HFFc6 (cell line): Measurements from ENCODE around the gene CRADD. TPM values are rescaled to one million over a fixed set of nuclear protein-coding genes. Genes with fewer than 3 reads are reported as not detected.

Source experiments
- DNase-seq: peaks from one replicate; pipeline ENCODE4 v3.0.0-alpha.2; 2018
- H3K27ac Mint-ChIP-seq: 2 replicates; pipeline ENCODE4 v1.8.0; 2020; ENCODE audit warnings: mild to moderate bottlenecking, mixed read lengths
- H3K27me3 Mint-ChIP-seq: 2 replicates; pipeline ENCODE4 v1.8.0; 2021; ENCODE audit warnings: mild to moderate bottlenecking, moderate library complexity, mixed read lengths; ENCODE audit not compliant: insufficient read depth
- H3K36me3 Mint-ChIP-seq: 2 replicates; pipeline ENCODE4 v1.8.0; 2021; ENCODE audit warnings: low read depth, mixed read lengths
- H3K4me1 Mint-ChIP-seq: 2 replicates; pipeline ENCODE4 v1.8.0; 2020; ENCODE audit warnings: low read depth, mixed read lengths
- H3K4me3 Mint-ChIP-seq: 2 replicates; pipeline ENCODE4 v1.8.0; 2020; ENCODE audit warnings: mild to moderate bottlenecking, moderate library complexity, mixed read lengths
- H3K9me3 Mint-ChIP-seq: 2 replicates; pipeline ENCODE4 v1.8.0; 2020; ENCODE audit warnings: mild to moderate bottlenecking, mixed read lengths
- total RNA-seq, 6 experiments: library from RNA; stranded (reverse); fragmentation: NEBNext Ultra II Directional; extraction: Animal tissue kit (Norgen Biotek cat#: 25700); gene quantifications; 2 replicates in 1 of 6; 3 replicates in 5 of 6; pipeline ENCODE4 v1.2.3, GENCODE V29; 2021
- TF ChIP-seq, protein P1 (sequence below): fragments of 200-600 bp; sonication (generic); IDR thresholded peaks from 2 replicates; pipeline ENCODE4 v1.5.0; 2021; ENCODE audit warnings: antibody characterized with exemption, mild to moderate bottlenecking

Gene CRADD
- total RNA-seq, 6 experiments from 2014 or later = 15.3 to 20.1 (median 17.9) TPM

GRCh38 chr12:93676408-93677194 is 574 bp upstream of the CRADD start:
- no peak for DNase-seq
- Mint-ChIP-seq H3K27ac (peak overlapping the region; percentile 100), H3K4me3 (peak overlapping the region; percentile 97), H3K9me3 (no peaks in the 10 kb centered on the region), H3K27me3 (peaks cover under 1% of the 10 kb centered on the region; the same call in 1 of the 2 replicates), H3K4me1 (peaks cover 35% of the 10 kb centered on the region), H3K36me3 (peaks cover 11% of the 10 kb centered on the region)
- TF ChIP-seq, protein P1, sequence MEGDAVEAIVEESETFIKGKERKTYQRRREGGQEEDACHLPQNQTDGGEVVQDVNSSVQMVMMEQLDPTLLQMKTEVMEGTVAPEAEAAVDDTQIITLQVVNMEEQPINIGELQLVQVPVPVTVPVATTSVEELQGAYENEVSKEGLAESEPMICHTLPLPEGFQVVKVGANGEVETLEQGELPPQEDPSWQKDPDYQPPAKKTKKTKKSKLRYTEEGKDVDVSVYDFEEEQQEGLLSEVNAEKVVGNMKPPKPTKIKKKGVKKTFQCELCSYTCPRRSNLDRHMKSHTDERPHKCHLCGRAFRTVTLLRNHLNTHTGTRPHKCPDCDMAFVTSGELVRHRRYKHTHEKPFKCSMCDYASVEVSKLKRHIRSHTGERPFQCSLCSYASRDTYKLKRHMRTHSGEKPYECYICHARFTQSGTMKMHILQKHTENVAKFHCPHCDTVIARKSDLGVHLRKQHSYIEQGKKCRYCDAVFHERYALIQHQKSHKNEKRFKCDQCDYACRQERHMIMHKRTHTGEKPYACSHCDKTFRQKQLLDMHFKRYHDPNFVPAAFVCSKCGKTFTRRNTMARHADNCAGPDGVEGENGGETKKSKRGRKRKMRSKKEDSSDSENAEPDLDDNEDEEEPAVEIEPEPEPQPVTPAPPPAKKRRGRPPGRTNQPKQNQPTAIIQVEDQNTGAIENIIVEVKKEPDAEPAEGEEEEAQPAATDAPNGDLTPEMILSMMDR = no peak

DNA sequence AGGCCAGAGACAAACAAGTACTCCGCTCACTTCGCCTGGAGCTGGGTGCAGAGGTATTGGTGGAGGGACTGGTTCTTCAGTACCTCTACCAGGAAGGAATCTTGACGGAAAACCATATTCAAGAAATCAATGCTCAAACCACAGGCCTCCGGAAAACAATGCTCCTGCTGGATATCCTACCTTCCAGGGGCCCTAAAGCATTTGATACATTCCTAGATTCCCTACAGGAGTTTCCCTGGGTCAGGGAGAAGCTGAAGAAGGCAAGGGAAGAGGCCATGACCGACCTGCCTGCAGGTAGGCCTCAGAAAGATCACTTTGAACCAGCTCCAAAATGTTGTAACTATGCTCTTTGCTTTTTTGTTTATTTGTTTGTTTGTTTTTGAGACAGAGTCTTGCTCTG is 1.6 kb downstream of the CRADD start:
- no peaks in the 10 kb centered on the region for H3K9me3 Mint-ChIP-seq
- no peak for DNase-seq
- peak overlapping the region; percentile 97 for H3K4me3 Mint-ChIP-seq
- peaks cover 46% of the 10 kb centered on the region for H3K4me1 Mint-ChIP-seq
- H3K36me3 Mint-ChIP-seq = peaks cover 18% of the 10 kb centered on the region
- H3K27me3 Mint-ChIP-seq = peaks cover 2% of the 10 kb centered on the region; the same call in 1 of the 2 replicates
- TF ChIP-seq, protein P1 = no peak
- H3K27ac Mint-ChIP-seq = peak overlapping the region; percentile 100

DNA sequence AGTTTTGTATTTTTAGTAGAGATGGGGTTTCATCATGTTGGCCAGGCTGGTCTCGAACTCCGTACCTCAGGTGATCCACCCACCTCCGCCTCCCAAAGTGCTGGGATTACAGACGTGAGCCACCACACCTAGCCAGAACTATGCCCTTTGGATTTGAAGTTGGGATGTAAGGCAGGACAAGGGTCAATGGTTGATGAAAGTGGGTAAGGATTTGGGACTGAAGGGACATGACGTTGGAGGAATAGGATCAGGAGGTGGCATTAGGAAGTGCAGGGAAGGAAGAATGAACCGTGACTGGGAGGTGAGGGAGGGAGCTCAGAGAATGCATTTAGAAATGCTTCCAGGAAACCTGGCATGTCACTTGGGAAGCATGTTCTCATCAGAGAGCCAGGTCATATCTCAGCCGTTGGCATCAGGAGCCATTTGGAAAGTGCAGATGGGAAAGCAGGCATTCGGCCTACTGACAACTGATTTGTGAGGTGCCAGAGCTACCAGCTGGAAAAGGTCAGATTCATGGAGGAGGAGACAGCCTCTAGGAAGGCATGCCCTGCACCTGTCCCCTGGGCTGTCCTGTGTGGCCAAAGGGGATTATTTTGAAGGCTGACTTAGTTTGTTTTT is 2.2 kb downstream of the CRADD start:
- peaks cover 18% of the 10 kb centered on the region for H3K36me3 Mint-ChIP-seq
- H3K9me3 Mint-ChIP-seq = no peaks in the 10 kb centered on the region
- H3K27me3 Mint-ChIP-seq = peaks cover 2% of the 10 kb centered on the region; the same call in 1 of the 2 replicates
- H3K27ac Mint-ChIP-seq = peak overlapping the region; percentile 100
- TF ChIP-seq, protein P1 = no peak
- peaks cover 46% of the 10 kb centered on the region for H3K4me1 Mint-ChIP-seq
- H3K4me3 Mint-ChIP-seq = peak overlapping the region; percentile 50; the same call in 1 of the 2 replicates
- DNase-seq = no peak

DNA sequence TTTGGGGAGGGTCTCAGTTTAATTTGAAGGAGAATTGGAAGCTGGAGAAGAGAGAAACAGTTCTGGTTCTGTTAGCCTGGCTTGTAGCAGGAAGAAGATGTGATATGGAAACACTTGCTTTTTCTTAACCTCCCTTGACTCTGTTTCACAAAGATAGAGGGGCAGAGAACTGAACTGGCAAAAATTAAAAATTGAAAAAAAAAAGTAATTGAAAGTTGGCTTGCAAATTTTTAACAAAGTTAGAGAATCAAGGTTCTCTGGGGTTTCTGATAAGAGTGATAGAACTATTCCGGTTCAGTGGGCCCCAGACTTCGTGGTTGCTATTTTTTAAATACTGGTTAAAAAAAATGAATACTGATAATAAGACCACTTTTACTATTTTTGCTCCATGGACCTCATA is 2.8 kb downstream of the CRADD start:
- Mint-ChIP-seq H3K4me1 (peaks cover 46% of the 10 kb centered on the region), H3K36me3 (peaks cover 18% of the 10 kb centered on the region), H3K27ac (peak overlapping the region; percentile 100; the same call in 1 of the 2 replicates), H3K27me3 (peaks cover 2% of the 10 kb centered on the region; the same call in 1 of the 2 replicates), H3K4me3 (no peak overlapping the region), H3K9me3 (no peaks in the 10 kb centered on the region)
- DNase-seq = no peak
- TF ChIP-seq, protein P1 = no peak

DNA sequence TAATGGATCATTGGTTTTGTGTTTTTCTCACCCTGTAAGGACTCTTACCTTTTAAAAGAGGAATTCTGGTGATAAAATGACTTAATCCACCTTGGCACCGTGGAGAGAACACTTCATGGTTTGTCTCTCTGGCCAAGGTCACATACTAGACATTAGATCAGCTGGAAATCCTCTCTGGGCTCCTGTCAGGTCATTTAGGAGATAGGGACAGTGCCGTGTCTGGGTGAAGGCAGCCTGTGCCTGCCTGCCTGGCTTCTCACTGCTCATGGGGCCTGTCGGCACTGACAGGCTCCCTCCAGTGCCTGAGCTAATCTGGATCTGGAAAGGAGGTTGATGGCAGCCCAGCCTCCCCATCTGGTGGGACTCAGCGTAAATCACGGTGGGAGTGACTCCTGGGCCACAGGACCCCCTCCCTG is 5.7 kb downstream of the CRADD start:
- Mint-ChIP-seq H3K36me3 (peaks cover 25% of the 10 kb centered on the region), H3K4me3 (no peak overlapping the region), H3K9me3 (no peaks in the 10 kb centered on the region), H3K27ac (no peak overlapping the region), H3K4me1 (peaks cover 34% of the 10 kb centered on the region), H3K27me3 (0 out of 2 replicates have a peak, but pooled peaks cover 2% of the 10 kb centered on the region)
- no peak for DNase-seq
- TF ChIP-seq, protein P1 = no peak
